Measurements from ENCODE around the gene CITED4.

The CITED4 gene

DNA sequence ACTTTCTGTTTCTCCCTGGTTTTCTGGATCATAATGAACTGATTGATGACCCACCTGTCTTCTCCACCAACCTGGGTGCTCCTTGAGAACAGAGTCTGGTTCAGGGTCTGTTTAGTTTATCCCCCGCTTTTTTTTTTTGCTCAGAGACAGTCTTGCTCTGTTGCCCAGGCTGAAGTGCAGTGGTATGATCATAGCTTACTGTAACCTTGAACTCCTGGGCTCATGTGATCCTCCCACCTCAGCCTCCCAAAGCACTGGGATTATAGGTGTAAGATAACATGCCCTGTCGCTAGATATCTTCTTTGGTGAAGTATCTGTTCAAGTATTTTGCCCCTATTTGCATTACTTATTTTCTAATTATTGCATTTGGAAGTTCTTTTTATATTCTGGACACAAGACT lies 30.2 kb upstream of the CITED4 start:
- Histone ChIP-seq H3K36me3 (ENCODE audit: insufficient read depth) (no peaks in the 10 kb centered on the region), H3K4me3 (IDR thresholded peaks at IDR 0.05; ENCODE audit: insufficient read depth, low read depth, low read length) (no peak overlapping the region), H3K79me2 (ENCODE audit: insufficient read depth, low read depth) (no peaks in the 10 kb centered on the region), H2AFZ (ENCODE audit: low read depth) (no peak overlapping the region), H3K9ac (no peak overlapping the region), H4K20me1 (ENCODE audit: insufficient read depth) (no peaks in the 10 kb centered on the region), H3K27ac (no peak overlapping the region), H3K27me3 (ENCODE audit: insufficient read depth, low read depth) (no peaks in the 10 kb centered on the region), H3K4me2 (no peak overlapping the region), H3K4me1 (ENCODE audit: low read depth, poor library complexity, severe bottlenecking) (no peaks in the 10 kb centered on the region)
- TF ChIP-seq, protein P1, sequence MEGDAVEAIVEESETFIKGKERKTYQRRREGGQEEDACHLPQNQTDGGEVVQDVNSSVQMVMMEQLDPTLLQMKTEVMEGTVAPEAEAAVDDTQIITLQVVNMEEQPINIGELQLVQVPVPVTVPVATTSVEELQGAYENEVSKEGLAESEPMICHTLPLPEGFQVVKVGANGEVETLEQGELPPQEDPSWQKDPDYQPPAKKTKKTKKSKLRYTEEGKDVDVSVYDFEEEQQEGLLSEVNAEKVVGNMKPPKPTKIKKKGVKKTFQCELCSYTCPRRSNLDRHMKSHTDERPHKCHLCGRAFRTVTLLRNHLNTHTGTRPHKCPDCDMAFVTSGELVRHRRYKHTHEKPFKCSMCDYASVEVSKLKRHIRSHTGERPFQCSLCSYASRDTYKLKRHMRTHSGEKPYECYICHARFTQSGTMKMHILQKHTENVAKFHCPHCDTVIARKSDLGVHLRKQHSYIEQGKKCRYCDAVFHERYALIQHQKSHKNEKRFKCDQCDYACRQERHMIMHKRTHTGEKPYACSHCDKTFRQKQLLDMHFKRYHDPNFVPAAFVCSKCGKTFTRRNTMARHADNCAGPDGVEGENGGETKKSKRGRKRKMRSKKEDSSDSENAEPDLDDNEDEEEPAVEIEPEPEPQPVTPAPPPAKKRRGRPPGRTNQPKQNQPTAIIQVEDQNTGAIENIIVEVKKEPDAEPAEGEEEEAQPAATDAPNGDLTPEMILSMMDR (conservative IDR thresholded peaks at IDR 0.05; ENCODE audit: low read depth, low read length): no peak

DNA sequence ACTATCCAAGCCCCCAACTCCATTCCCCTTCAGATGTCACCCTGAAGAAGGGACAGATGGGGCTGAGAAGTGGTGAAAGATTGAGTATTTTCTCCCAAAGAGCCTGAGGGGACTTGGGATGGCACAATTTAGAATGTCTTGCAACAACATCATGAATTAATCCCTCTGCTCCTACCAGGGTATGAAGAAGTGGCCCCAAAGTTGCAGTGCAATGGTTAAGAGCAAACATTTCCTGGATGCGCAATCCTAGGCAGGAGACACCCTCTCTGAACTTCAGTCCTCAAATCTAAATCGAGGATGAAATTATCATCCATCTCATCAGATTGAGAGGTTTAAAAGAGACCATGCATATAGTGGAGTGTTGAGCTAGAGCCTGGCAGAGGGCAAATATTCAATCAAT lies 28.6 kb upstream of the CITED4 start:
- Histone ChIP-seq H2AFZ (ENCODE audit: low read depth) (no peak overlapping the region), H3K27ac (no peak overlapping the region), H4K20me1 (ENCODE audit: insufficient read depth) (no peaks in the 10 kb centered on the region), H3K79me2 (ENCODE audit: insufficient read depth, low read depth) (no peaks in the 10 kb centered on the region), H3K27me3 (ENCODE audit: insufficient read depth, low read depth) (no peaks in the 10 kb centered on the region), H3K9ac (no peak overlapping the region), H3K4me2 (no peak overlapping the region), H3K4me3 (IDR thresholded peaks at IDR 0.05; ENCODE audit: insufficient read depth, low read depth, low read length) (no peak overlapping the region), H3K36me3 (ENCODE audit: insufficient read depth) (no peaks in the 10 kb centered on the region), H3K4me1 (ENCODE audit: low read depth, poor library complexity, severe bottlenecking) (no peaks in the 10 kb centered on the region)
- TF ChIP-seq, protein P1 (conservative IDR thresholded peaks at IDR 0.05; ENCODE audit: low read depth, low read length): no peak

DNA sequence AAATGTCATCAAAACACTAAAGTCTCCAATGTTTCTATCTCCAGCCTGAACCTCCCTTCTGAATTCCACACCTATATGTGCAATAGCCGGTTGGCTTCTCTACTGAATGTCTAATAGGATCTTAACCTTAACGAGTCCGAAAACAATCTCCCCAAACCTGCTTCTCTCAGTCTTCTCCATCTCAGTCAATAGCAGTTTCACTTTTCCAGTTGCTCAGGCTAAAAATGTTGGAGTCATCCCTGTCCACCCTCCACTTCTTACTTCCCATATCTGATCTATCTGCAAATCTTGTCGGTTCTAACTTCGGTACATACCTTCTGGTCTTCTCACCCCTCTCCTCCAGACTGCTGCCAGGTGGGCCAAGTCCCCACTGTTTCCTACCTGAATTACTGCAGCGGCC lies 25.5 kb upstream of the CITED4 start:
- no peak overlapping the region for H3K27ac ChIP-seq
- TF ChIP-seq, protein P1 (conservative IDR thresholded peaks at IDR 0.05; ENCODE audit: low read depth, low read length): no peak
- H3K79me2 ChIP-seq (ENCODE audit: insufficient read depth, low read depth): no peaks in the 10 kb centered on the region
- H3K27me3 ChIP-seq (ENCODE audit: insufficient read depth, low read depth): no peaks in the 10 kb centered on the region
- H3K36me3 ChIP-seq (ENCODE audit: insufficient read depth): no peaks in the 10 kb centered on the region
- no peak overlapping the region for H3K4me3 ChIP-seq (IDR thresholded peaks at IDR 0.05; ENCODE audit: insufficient read depth, low read depth, low read length)
- no peak overlapping the region for H3K4me2 ChIP-seq
- no peak overlapping the region for H2AFZ ChIP-seq (ENCODE audit: low read depth)
- H3K4me1 ChIP-seq (ENCODE audit: low read depth, poor library complexity, severe bottlenecking): no peaks in the 10 kb centered on the region
- no peaks in the 10 kb centered on the region for H4K20me1 ChIP-seq (ENCODE audit: insufficient read depth)
- H3K9ac ChIP-seq: no peak overlapping the region

DNA sequence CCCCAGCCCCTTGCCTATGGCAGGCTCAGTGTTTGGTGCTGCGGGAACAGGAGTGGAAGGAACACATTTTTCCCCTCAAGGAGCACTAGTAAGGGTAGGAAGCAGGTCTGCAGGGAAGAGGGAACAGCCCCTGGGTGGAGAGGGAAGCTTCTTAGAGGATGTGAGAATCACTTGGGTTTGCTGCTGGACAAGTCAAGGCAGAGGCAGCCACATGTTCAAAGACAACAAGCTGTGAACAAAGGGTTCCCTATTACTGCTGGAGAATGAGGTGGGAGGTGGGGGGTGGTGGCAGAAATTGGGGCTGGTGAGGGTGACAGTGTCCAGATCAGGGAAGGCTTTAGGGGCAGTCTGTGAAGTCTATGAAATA lies 24.8 kb upstream of the CITED4 start:
- no peak overlapping the region for H3K9ac ChIP-seq
- H3K4me1 ChIP-seq (ENCODE audit: low read depth, poor library complexity, severe bottlenecking): no peaks in the 10 kb centered on the region
- H3K4me2 ChIP-seq: no peak overlapping the region

More for the DNA sequence above, 24.8 kb upstream of the CITED4 start:
- TF ChIP-seq, protein P1 (conservative IDR thresholded peaks at IDR 0.05; ENCODE audit: low read depth, low read length): no peak
- Histone ChIP-seq H3K36me3 (ENCODE audit: insufficient read depth) (no peaks in the 10 kb centered on the region), H2AFZ (ENCODE audit: low read depth) (no peak overlapping the region), H3K79me2 (ENCODE audit: insufficient read depth, low read depth) (no peaks in the 10 kb centered on the region), H3K27ac (no peak overlapping the region), H3K4me3 (IDR thresholded peaks at IDR 0.05; ENCODE audit: insufficient read depth, low read depth, low read length) (no peak overlapping the region), H4K20me1 (ENCODE audit: insufficient read depth) (no peaks in the 10 kb centered on the region), H3K27me3 (ENCODE audit: insufficient read depth, low read depth) (no peaks in the 10 kb centered on the region)
